Activated T-cell treated with anti-CD3 and anti-CD28 coated beads, Interleukin-2, amount 50 U/mL, for 4 hours (primary cell): ENCODE results near the gene TMEM63A. TPM values are rescaled to one million over a fixed set of nuclear protein-coding genes. Genes with fewer than 3 reads are reported as not detected.
"Not testable (repeated sequence)": the region's sequence is repeated elsewhere in the genome, so short reads cannot be mapped to it uniquely, and the experiment has no call there.

Source experiments
- ATAC-seq, 2 donors: fragments of 200-7000 bp; cut with Tn5 transposase; one replicate each; pipeline ENCODE4 v1.10.0; 2021
- DNase-seq: peaks from one replicate; pipeline ENCODE4 v3.0.0-alpha.2; 2020
- H3K27me3 Mint-ChIP-seq: one replicate; pipeline ENCODE4 v1.8.0; 2021; ENCODE audit warnings: low read depth, mixed read lengths
- H3K36me3 Mint-ChIP-seq: one replicate; pipeline ENCODE4 v1.8.0; 2022; ENCODE audit warnings: mixed read lengths; ENCODE audit not compliant: insufficient read depth
- H3K4me1 Mint-ChIP-seq: one replicate; pipeline ENCODE4 v1.8.0; 2021; ENCODE audit warnings: low read depth, mixed read lengths
- H3K4me3 Mint-ChIP-seq: one replicate; pipeline ENCODE4 v1.8.0; 2021; ENCODE audit warnings: mild to moderate bottlenecking, moderate library complexity, mixed read lengths
- H3K9me3 Mint-ChIP-seq: one replicate; pipeline ENCODE4 v1.8.0; 2021; ENCODE audit warnings: mixed read lengths
- total RNA-seq, 3 donors: library from RNA; stranded (reverse); gene quantifications; one replicate each; pipeline ENCODE4 v1.2.1, GENCODE V29; 2021

Gene TMEM63A
- total RNA-seq, 3 donors from 2014 or later = 7.1 to 13.5 (median 9.1) TPM

GRCh38 chr1:225812488-225813213 lies 69.5 kb downstream of the TMEM63A start:
- DNase-seq = no peak
- Mint-ChIP-seq H3K4me3 (no peak overlapping the region), H3K4me1 (peaks cover 10% of the 10 kb centered on the region), H3K9me3 (no peaks in the 10 kb centered on the region), H3K36me3 (no peaks in the 10 kb centered on the region), H3K27me3 (peaks cover 4% of the 10 kb centered on the region)
- ATAC-seq = no peak

GRCh38 chr1:225811622-225812487 lies 70.3 kb downstream of the TMEM63A start:
- Mint-ChIP-seq H3K4me1 (peaks cover 10% of the 10 kb centered on the region), H3K27me3 (peaks cover 4% of the 10 kb centered on the region), H3K9me3 (no peaks in the 10 kb centered on the region), H3K36me3 (no peaks in the 10 kb centered on the region), H3K4me3 (peak overlapping the region; percentile 24)
- ATAC-seq (no peak), DNase-seq (no peak)

- DNase-seq, H3K4me1 Mint-ChIP-seq, ATAC-seq, H3K36me3 Mint-ChIP-seq, H3K27me3 Mint-ChIP-seq, H3K9me3 Mint-ChIP-seq: not testable (repeated sequence)
- peak overlapping the region; percentile 74 for H3K4me3 Mint-ChIP-seq
Observed at GRCh38 chr1:225810579-225811538, 71.3 kb downstream of the TMEM63A start.

GRCh38 chr1:225809842-225810578 lies 72.2 kb downstream of the TMEM63A start, which contains the start of gene EPHX1:
Gene EPHX1, plus strand, starts transcription at chr1:225810124. Its CDS starts 18,606 bp downstream, at chr1:225828730.
- Mint-ChIP-seq H3K4me1 (peaks cover 10% of the 10 kb centered on the region), H3K9me3 (no peaks in the 10 kb centered on the region), H3K27me3 (peaks cover 4% of the 10 kb centered on the region), H3K4me3 (peak within 1 kb of the TSS; percentile 85), H3K36me3 (no peaks in the 10 kb centered on the region)
- ATAC-seq (peak; percentile 98), DNase-seq (peak; percentile 54)

- DNase-seq = no peak
- peaks cover 4% of the 10 kb centered on the region for H3K27me3 Mint-ChIP-seq
- peaks cover 10% of the 10 kb centered on the region for H3K4me1 Mint-ChIP-seq
- ATAC-seq = no peak
- no peaks in the 10 kb centered on the region for H3K36me3 Mint-ChIP-seq
- no peaks in the 10 kb centered on the region for H3K9me3 Mint-ChIP-seq
- peak overlapping the region; percentile 26 for H3K4me3 Mint-ChIP-seq
Observed at GRCh38 chr1:225808136-225808535, 74.0 kb downstream of the TMEM63A start.

GRCh38 chr1:225806736-225807135 lies 75.4 kb downstream of the TMEM63A start:
- not testable (repeated sequence) for H3K27me3 Mint-ChIP-seq, DNase-seq, H3K4me3 Mint-ChIP-seq, H3K4me1 Mint-ChIP-seq, H3K9me3 Mint-ChIP-seq, H3K36me3 Mint-ChIP-seq, ATAC-seq

- no peaks in the 10 kb centered on the region for H3K9me3 Mint-ChIP-seq
- ATAC-seq (no peak), DNase-seq (no peak)
- H3K4me3 Mint-ChIP-seq = no peak overlapping the region
- H3K4me1 Mint-ChIP-seq = peaks cover 10% of the 10 kb centered on the region
- H3K36me3 Mint-ChIP-seq = no peaks in the 10 kb centered on the region
- H3K27me3 Mint-ChIP-seq = peaks cover 4% of the 10 kb centered on the region
Observed at GRCh38 chr1:225806249-225806648, 75.9 kb downstream of the TMEM63A start.

GRCh38 chr1:225801146-225801545 lies 81.0 kb downstream of the TMEM63A start:
- not testable (repeated sequence) for H3K27me3 Mint-ChIP-seq, H3K36me3 Mint-ChIP-seq, ATAC-seq, H3K4me1 Mint-ChIP-seq, DNase-seq, H3K4me3 Mint-ChIP-seq, H3K9me3 Mint-ChIP-seq

GRCh38 chr1:225796097-225796496 lies 86.1 kb downstream of the TMEM63A start:
- H3K9me3 Mint-ChIP-seq, H3K4me3 Mint-ChIP-seq, H3K27me3 Mint-ChIP-seq, ATAC-seq, H3K4me1 Mint-ChIP-seq, DNase-seq: not testable (repeated sequence)
- H3K36me3 Mint-ChIP-seq = peaks cover 27% of the 10 kb centered on the region

Other genes starting within 250 kb of the TMEM63A start
- 1 to 10 TPM in 2 of 3 donors, under 1 TPM in 1; 0.90 to 1.3 (median 1.1) TPM for gene ENAH, start 229.3 kb downstream of the TMEM63A start, total RNA-seq
- 100 to 1,000 TPM; 261 to 287 (median 273) TPM for gene SRP9, start 104.6 kb downstream of the TMEM63A start, total RNA-seq
- gene EPHX1, start 72.3 kb downstream of the TMEM63A start, total RNA-seq = 1 to 10 TPM; 1.8 to 2.2 (median 1.9) TPM
- under 1 TPM in 1 of 3 donors, not detected in 2; 0.22 TPM for gene LEFTY1, start 6.8 kb upstream of the TMEM63A start, total RNA-seq
- gene PYCR2, start 41.9 kb upstream of the TMEM63A start, total RNA-seq = 100 to 1,000 TPM; 156 to 161 (median 158) TPM
- not detected for gene LEFTY2, start 58.8 kb upstream of the TMEM63A start, total RNA-seq
- 10 to 100 TPM; 27.3 to 28.8 (median 28.5) TPM for gene SDE2, start 117.0 kb upstream of the TMEM63A start, total RNA-seq
- gene H3-3A, start 180.3 kb upstream of the TMEM63A start, total RNA-seq = 100 to 1,000 TPM; 328 to 367 (median 332) TPM